GM21367 (cell line): ENCODE measurements around the gene CORO6.
"Not testable (repeated sequence)": the region's sequence is repeated elsewhere in the genome, so short reads cannot be mapped to it uniquely, and the experiment has no call there.

Source experiments
- ATAC-seq: cut with Tn5 transposase; IDR thresholded peaks from one replicate; pipeline ENCODE4 v1.9.1; 2021; ENCODE audit not compliant: unreplicated experiment

CORO6 gene

GRCh38 chr17:29622337-29623282, at the start of gene CORO6:
TSS of gene CORO6 (minus strand) at chr17:29622912. CDS start at chr17:29621421, 1,491 bp downstream.
- no peak for ATAC-seq

- no peak for ATAC-seq
Measured at GRCh38 chr17:29671661-29672060, 48.9 kb upstream of the CORO6 start.

GRCh38 chr17:29669266-29669665, 46.6 kb upstream of the CORO6 start:
- ATAC-seq: no peak

GRCh38 chr17:29667969-29668368, 45.3 kb upstream of the CORO6 start:
- no peak for ATAC-seq

- no peak for ATAC-seq
Measured at GRCh38 chr17:29665481-29665810, 42.7 kb upstream of the CORO6 start.

- ATAC-seq: no peak
Measured at GRCh38 chr17:29664743-29665480, 42.2 kb upstream of the CORO6 start.

GRCh38 chr17:29663155-29663554, 40.4 kb upstream of the CORO6 start:
- ATAC-seq: no peak

- ATAC-seq: no peak
Measured at GRCh38 chr17:29661213-29661612, 38.5 kb upstream of the CORO6 start.

GRCh38 chr17:29659155-29659554, 36.4 kb upstream of the CORO6 start:
- no peak for ATAC-seq

- ATAC-seq: no peak
Measured at GRCh38 chr17:29655323-29655722, 32.6 kb upstream of the CORO6 start.

GRCh38 chr17:29653995-29654714, 31.4 kb upstream of the CORO6 start:
- ATAC-seq: no peak

- no peak for ATAC-seq
Measured at GRCh38 chr17:29652976-29653375, 30.3 kb upstream of the CORO6 start.

GRCh38 chr17:29651913-29652312, 29.2 kb upstream of the CORO6 start:
- ATAC-seq: not testable (repeated sequence)

GRCh38 chr17:29650396-29650795, 27.7 kb upstream of the CORO6 start:
- no peak for ATAC-seq

- no peak for ATAC-seq
Measured at GRCh38 chr17:29649359-29649758, 26.6 kb upstream of the CORO6 start.

GRCh38 chr17:29648005-29648404, 25.3 kb upstream of the CORO6 start:
- no peak for ATAC-seq

GRCh38 chr17:29645515-29646051, 22.9 kb upstream of the CORO6 start:
- ATAC-seq: no peak

GRCh38 chr17:29643817-29644160, 21.1 kb upstream of the CORO6 start:
- ATAC-seq: no peak

- ATAC-seq: no peak
Measured at GRCh38 chr17:29642171-29642611, 19.5 kb upstream of the CORO6 start.

GRCh38 chr17:29640981-29641642, 18.4 kb upstream of the CORO6 start:
- no peak for ATAC-seq

- no peak for ATAC-seq
Measured at GRCh38 chr17:29640413-29640812, 17.7 kb upstream of the CORO6 start.
